Spleen (tissue), 11 donors: ENCODE measurements around the gene ESF1. TPM values are rescaled to one million over a fixed set of nuclear protein-coding genes. Genes with fewer than 3 reads are reported as not detected.

ENCODE experiments used
- DNase-seq: peaks from one replicate; pipeline ENCODE4 v3.0.0-alpha.2; 2020
- H3K27ac ChIP-seq, 8 donors: fragments of 200-600 bp; sonication (generic) in 7 of 8; 1 replicate in 4 of 8; 2 replicates in 4 of 8; pipeline versions ENCODE4 v1.5.0 to v1.8.0; 2016 to 2021; ENCODE audit warnings: inconsistent platforms in 4 of 8, mild to moderate bottlenecking in 4 of 8, moderate library complexity in 1 of 8
- H3K27me3 ChIP-seq, 7 donors: fragments of 200-600 bp; sonication (generic) in 6 of 7; replicated peaks in 1 of 7; 1 replicate in 4 of 7; 2 replicates in 3 of 7; pipeline versions ENCODE4 v1.5.0 to v1.8.0; 2016 to 2021; ENCODE audit warnings: inconsistent platforms in 3 of 7, mild to moderate bottlenecking in 1 of 7
- H3K36me3 ChIP-seq, 6 donors: fragments of 200-600 bp; sonication (generic) in 5 of 6; 1 replicate in 4 of 6; 2 replicates in 2 of 6; pipeline versions ENCODE4 v1.5.0 to v1.8.0; 2016 to 2021; ENCODE audit warnings: inconsistent platforms in 2 of 6
- H3K4me1 ChIP-seq, 6 donors: fragments of 200-600 bp; sonication (generic) in 5 of 6; 1 replicate in 3 of 6; 2 replicates in 3 of 6; pipeline versions ENCODE4 v1.5.0 to v1.8.0; 2016 to 2021; ENCODE audit warnings: inconsistent platforms in 3 of 6
- H3K4me3 ChIP-seq, 8 donors: fragments of 200-600 bp; sonication (generic) in 7 of 8; 1 replicate in 4 of 8; 2 replicates in 4 of 8; pipeline versions ENCODE4 v1.5.0 to v1.8.0; 2016 to 2021; ENCODE audit warnings: inconsistent platforms in 4 of 8, mild to moderate bottlenecking in 4 of 8, moderate library complexity in 2 of 8
- H3K9me3 ChIP-seq, 8 donors: fragments of 200-600 bp; sonication (generic) in 7 of 8; 1 replicate in 4 of 8; 2 replicates in 4 of 8; pipeline versions ENCODE4 v1.5.0 to v1.8.0; 2016 to 2021; ENCODE audit warnings: inconsistent platforms in 4 of 8
- POLR2A ChIP-seq, 3 donors: fragments of 450-650 bp; IDR thresholded peaks; one replicate each; pipeline ENCODE4 v1.5.1; 2017; ENCODE audit warnings: antibody characterized with exemption in 3 of 3, mild to moderate bottlenecking in 1 of 3
- POLR2AphosphoS5 ChIP-seq, 3 donors: sonication (generic); formaldehyde crosslinking; IDR thresholded peaks; one replicate each; pipeline ENCODE4 v1.5.1; 2017; ENCODE audit warnings: antibody characterized with exemption in 3 of 3
- WGBS, 5 donors: extraction: QIAGEN DNeasy Blood & Tissue Kit in 3 of 5; methylation state at CpG; one replicate each; pipeline versions ENCODE4 v1.1.5 to v1.1.7; 2013 to 2018; 5-methylcytosine and 5-hydroxymethylcytosine counted together
- intact Hi-C: fragments of 100-400 bp; cut with DNase I; formaldehyde crosslinking; loops from one replicate; pipeline ENCODE4 v1.15.0; 2023; ENCODE audit warnings: low total_unique reads
- polyA plus RNA-seq, 3 donors: library from polyadenylated mRNA; stranded (reverse); fragments of 200-250 nt; gene quantifications; one replicate each; pipeline ENCODE4 v1.2.1, GENCODE V29; 2013
- total RNA-seq, 7 donors: library from RNA; depleted of rRNA in 3 of 7; stranded (reverse); fragments of >200 nt in 3 of 7; fragmentation: NEBNext Ultra II Directional in 4 of 7; extraction: Animal tissue kit (Norgen Biotek cat#: 25700) in 4 of 7; gene quantifications; one replicate each; pipeline versions ENCODE4 v1.1.0 to v1.2.1, GENCODE V29; 2016 to 2021
- TF ChIP-seq, protein P1 (sequence below), 11 experiments: fragments of 200-600 bp in 7 of 11; fragments of 450-650 bp in 4 of 11; sonication (generic) in 4 of 11; IDR thresholded peaks in 8 of 11; conservative IDR thresholded peaks in 3 of 11; 1 replicate in 7 of 11; 2 replicates in 4 of 11; pipeline versions ENCODE4 v1.4.0 to v1.8.0; 2016 to 2021; ENCODE audit warnings: antibody characterized with exemption in 11 of 11, inconsistent platforms in 4 of 11, mild to moderate bottlenecking in 1 of 11
- donor health status: healthy with polysubstance abuse.
- donor health status: DM: no; HTN: no; CAD: no; lungs with moderate emphysema.
- donor health status: DM: no; HTN: no; CAD: no.
- donor health status: Bipolar disorder and iron deficiency.
- donor health status: healthy.
- donor health status: DM: no; HTN: no; CAD: no.
- donor health status: DM: yes; HTN: yes; CAD: no.

The ESF1 gene
- total and polyA plus RNA-seq, 10 donors = 6.9 to 15.6 (median 13.1) TPM

DNA sequence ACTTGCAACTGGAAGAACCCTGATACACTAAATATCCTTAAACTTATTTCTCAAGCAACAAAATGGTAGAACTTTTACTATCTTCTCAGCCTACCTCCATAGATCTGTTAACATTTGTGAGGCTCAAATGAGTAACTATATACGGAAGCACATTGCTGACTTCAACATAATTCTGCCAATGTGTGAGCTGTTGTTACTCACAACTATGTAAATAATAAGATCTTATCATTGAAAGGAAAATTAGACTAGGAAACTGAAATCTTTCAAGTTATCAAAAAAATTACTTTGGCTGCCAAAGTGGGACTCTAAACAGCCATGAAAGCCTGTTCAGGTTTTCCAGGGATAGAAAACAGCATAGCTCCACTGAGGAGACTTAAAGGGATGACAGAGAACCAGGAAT is 105.8 kb downstream of the ESF1 start:
- no peak overlapping the region for H3K4me3 ChIP-seq
- no peaks in the 10 kb centered on the region for H3K9me3 ChIP-seq
- TF ChIP-seq POLR2A (IDR thresholded peaks at IDR 0.05) = no peak
- TF ChIP-seq, protein P1, sequence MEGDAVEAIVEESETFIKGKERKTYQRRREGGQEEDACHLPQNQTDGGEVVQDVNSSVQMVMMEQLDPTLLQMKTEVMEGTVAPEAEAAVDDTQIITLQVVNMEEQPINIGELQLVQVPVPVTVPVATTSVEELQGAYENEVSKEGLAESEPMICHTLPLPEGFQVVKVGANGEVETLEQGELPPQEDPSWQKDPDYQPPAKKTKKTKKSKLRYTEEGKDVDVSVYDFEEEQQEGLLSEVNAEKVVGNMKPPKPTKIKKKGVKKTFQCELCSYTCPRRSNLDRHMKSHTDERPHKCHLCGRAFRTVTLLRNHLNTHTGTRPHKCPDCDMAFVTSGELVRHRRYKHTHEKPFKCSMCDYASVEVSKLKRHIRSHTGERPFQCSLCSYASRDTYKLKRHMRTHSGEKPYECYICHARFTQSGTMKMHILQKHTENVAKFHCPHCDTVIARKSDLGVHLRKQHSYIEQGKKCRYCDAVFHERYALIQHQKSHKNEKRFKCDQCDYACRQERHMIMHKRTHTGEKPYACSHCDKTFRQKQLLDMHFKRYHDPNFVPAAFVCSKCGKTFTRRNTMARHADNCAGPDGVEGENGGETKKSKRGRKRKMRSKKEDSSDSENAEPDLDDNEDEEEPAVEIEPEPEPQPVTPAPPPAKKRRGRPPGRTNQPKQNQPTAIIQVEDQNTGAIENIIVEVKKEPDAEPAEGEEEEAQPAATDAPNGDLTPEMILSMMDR (IDR thresholded peaks at IDR 0.05 in 8 of 11, conservative IDR thresholded peaks at IDR 0.05 in 3 of 11) = no peak
- no peak for TF ChIP-seq POLR2AphosphoS5 (IDR thresholded peaks at IDR 0.05)
- WGBS, 5 donors = 79 to 94% (median 82%) methylated on average over 1 of the region's 1 CpG
- H3K4me1 ChIP-seq = peaks cover 0 to 6% (median 0%) of the 10 kb centered on the region in 6 donors
- DNase-seq = no peak
- no peaks in the 10 kb centered on the region for H3K27me3 ChIP-seq
- no peaks in the 10 kb centered on the region for H3K36me3 ChIP-seq
- H3K27ac ChIP-seq = no peak overlapping the region
- intact Hi-C loops = no loop called here

DNA sequence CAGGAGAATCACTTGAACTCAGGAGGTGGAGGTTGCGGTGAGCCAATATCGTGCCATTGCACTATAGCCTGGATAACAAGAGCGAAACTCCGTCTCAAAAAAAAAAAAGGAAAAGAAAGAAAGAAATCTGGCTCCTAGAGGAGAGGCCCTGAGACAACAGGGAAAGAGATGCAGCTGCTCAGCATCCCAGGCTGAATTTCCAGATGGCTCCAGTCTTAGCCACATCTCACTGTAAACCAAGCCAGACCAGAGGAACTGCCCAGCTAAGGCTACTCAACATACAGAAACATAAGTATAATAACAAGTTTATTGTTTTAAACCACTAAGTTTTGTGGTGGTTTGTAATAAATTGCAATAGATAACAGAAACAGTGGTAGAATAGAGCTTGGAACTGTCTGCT is 107.5 kb downstream of the ESF1 start:
- no peak for DNase-seq
- H3K27me3 ChIP-seq = no peaks in the 10 kb centered on the region
- no peaks in the 10 kb centered on the region for H3K36me3 ChIP-seq
- TF ChIP-seq POLR2AphosphoS5 (IDR thresholded peaks at IDR 0.05) = no peak
- TF ChIP-seq, protein P1 (IDR thresholded peaks at IDR 0.05 in 8 of 11, conservative IDR thresholded peaks at IDR 0.05 in 3 of 11) = no peak
- TF ChIP-seq POLR2A (IDR thresholded peaks at IDR 0.05) = no peak
- no peaks in the 10 kb centered on the region for H3K9me3 ChIP-seq
- intact Hi-C loops = no loop called here
- WGBS, 5 donors = 87 to 94% (median 93%) methylated on average over 4 of the region's 4 CpGs
- no peak overlapping the region for H3K4me3 ChIP-seq
- H3K27ac ChIP-seq = no peak overlapping the region
- H3K4me1 ChIP-seq = no peaks in the 10 kb centered on the region

DNA sequence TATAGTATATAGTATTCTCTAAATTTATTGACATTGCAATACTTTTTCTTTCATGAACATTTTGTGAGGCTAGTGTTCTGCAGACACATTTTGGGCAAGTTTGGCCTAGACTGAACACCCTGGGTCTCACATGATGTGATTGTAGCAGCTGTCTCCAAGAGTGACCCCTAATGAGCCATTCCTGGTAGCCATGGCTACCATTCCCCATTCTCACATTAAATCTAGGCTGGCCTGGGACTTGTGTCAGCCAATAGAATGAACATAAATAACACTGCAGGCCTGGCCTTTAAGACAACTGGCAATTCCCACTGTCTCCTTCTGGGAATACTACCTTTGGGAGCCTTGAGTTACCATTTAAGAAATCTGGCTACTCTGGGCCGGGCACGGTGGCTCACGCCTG is 108.0 kb downstream of the ESF1 start:
- no peaks in the 10 kb centered on the region for H3K4me1 ChIP-seq
- intact Hi-C loops = no loop called here
- H3K27me3 ChIP-seq = no peaks in the 10 kb centered on the region
- no peak overlapping the region for H3K27ac ChIP-seq
- DNase-seq = no peak
- no peaks in the 10 kb centered on the region for H3K36me3 ChIP-seq
- TF ChIP-seq POLR2A (IDR thresholded peaks at IDR 0.05) (no peak), POLR2AphosphoS5 (IDR thresholded peaks at IDR 0.05) (no peak)
- TF ChIP-seq, protein P1 (IDR thresholded peaks at IDR 0.05 in 8 of 11, conservative IDR thresholded peaks at IDR 0.05 in 3 of 11) = no peak
- H3K4me3 ChIP-seq = no peak overlapping the region
- 95 to 100% (median 97%) methylated on average over 3 of the region's 3 CpGs for WGBS, 5 donors
- H3K9me3 ChIP-seq = no peaks in the 10 kb centered on the region

DNA sequence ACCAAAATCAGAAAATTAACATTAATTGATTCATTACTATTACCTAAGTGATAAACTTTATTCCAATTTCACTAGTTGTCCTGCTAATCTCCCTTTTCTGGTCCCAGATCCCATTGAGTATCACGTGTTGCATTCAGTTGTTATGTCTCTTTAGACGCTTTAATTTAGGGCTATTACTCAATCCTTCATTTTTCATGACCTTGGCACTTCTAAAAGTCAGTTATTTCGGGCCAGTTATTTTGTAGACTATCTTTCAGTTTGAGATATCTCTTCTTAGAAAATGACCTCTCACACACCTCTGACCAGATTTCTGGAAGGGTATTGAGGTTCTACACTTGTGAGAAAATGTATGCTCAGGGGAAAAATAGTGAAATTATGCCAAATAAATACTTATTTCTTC is 112.0 kb downstream of the ESF1 start:
- DNase-seq = no peak
- intact Hi-C loops = no loop called here
- Histone ChIP-seq H3K36me3 (no peaks in the 10 kb centered on the region), H3K27ac (no peak overlapping the region), H3K4me1 (no peaks in the 10 kb centered on the region), H3K9me3 (no peaks in the 10 kb centered on the region), H3K4me3 (no peak overlapping the region), H3K27me3 (no peaks in the 10 kb centered on the region)
- 69 to 85% (median 72%) methylated on average over 3 of the region's 3 CpGs for WGBS, 5 donors
- no peak for TF ChIP-seq POLR2AphosphoS5 (IDR thresholded peaks at IDR 0.05)
- TF ChIP-seq, protein P1 (IDR thresholded peaks at IDR 0.05 in 8 of 11, conservative IDR thresholded peaks at IDR 0.05 in 3 of 11) = no peak
- no peak for TF ChIP-seq POLR2A (IDR thresholded peaks at IDR 0.05)
